Vagina (tissue), 2 donors: ENCODE measurements around the gene TBX18.

Source experiments
- CTCF ChIP-seq, 3 experiments: fragments of 450-650 bp in 2 of 3; fragments of 200-600 bp in 1 of 3; sonication (generic) in 1 of 3; IDR thresholded peaks; one replicate each; pipeline ENCODE4 v1.5.1; 2017 to 2019; ENCODE audit warnings: antibody characterized with exemption in 3 of 3, mild to moderate bottlenecking in 2 of 3, moderate library complexity in 2 of 3
- POLR2A ChIP-seq, 2 donors: fragments of 450-650 bp; IDR thresholded peaks; one replicate each; pipeline ENCODE4 v1.6.1; 2017; ENCODE audit warnings: antibody characterized with exemption in 2 of 2, mild to moderate bottlenecking in 2 of 2, moderate library complexity in 2 of 2

GRCh38 chr6:84733889-84734288 is 30.5 kb downstream of the TBX18 start:
- TF ChIP-seq CTCF (IDR thresholded peaks at IDR 0.05) (no peak), POLR2A (IDR thresholded peaks at IDR 0.05) (no peak)
